CD4-positive, alpha-beta T cell treated with Interleukin-2 at 100 ng/mL for 4 hours (primary cell): Measurements from ENCODE around the gene GRIN2A.

Source experiments
- DNase-seq: peaks from one replicate; pipeline ENCODE4 v3.0.0-alpha.2; 2020; ENCODE audit warnings: low spot score

GRIN2A gene

DNA sequence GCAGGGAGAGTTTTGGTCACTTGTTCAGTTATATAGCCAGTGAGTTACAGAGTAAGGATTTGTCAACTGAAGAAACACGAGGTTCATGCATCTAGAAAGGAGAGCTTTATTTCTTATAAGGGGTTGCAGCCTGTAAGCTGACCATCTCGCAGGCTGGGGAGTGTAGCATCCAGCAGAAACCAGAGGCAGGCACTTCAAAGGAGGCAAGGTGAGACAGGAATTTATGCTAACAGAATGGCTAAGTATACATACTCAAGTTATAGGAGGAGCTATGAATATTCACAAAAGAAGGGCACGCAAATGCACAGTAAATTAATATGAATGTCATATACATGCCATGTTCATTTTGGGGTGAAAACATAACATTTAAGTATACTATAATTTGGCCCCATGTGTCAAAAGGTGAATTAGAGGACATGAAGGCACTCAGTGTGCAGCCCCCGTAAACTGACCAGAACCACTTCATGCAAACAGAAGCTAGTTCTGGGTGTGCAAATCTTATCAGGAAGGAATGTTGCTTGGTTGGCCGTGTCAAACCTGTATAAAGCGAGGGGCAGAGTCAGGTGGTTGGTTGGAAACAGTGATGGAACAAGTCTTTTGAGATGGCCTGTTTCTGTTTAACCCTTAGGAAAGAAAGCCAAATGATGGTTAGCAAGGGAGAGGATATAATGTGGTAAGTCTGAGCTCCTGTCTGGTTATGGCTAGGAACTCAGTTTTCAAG, 97.0 kb downstream of the GRIN2A start:
- DNase-seq: no peak

DNA sequence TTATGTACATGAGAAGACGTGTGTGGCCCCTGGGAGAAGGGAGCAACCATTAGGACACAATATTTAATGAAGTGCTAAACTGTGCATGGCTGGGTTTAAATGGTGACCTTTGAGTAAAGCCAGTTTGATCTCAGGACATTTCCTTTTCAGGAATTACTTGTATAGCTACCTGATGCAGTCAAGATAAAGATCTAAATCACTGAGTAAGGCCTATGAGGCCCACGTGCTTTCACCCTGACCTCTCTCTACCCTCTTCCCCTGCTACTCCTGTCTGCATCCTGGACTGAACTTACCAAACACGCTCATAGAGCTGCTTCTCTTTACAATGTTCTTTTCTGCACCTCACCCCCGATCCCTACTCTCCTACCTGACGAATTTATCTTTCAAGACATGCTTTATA, 98.9 kb downstream of the GRIN2A start:
- no peak for DNase-seq

DNA sequence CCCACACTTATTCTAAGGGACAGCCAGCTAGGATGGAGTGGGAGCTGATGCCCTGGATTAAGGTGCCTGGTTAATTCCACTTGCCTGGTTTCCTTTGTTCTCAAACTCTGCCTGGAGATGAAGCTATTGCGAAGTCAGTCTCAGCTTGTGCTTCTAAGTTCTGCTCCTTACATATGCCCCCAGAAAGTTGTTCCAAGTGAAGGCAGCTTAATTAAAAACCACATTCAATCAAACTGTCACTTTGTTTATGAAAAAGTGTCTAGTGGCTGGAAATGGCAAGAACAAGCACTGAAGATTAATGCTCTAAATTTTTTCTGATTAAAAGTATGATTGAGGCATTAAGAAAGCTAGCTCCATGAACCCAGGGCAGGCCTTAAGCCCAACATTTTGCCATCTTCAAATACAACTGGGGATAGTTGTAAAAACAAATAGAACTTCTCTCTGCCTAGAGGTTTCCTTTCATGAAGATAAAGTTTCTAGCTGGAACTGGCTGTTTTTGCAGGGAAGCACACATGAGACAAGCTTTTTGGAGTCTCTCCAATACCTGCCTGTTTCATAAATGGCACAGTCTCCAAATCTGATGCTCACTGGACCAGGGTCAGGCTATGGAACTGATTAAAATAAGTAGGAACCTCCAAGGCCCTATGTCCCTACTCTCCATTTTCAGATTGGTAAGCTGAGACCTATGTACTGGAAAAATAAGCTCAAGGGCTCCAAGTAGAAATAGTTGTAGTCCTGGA, 100.9 kb downstream of the GRIN2A start:
- DNase-seq: no peak

DNA sequence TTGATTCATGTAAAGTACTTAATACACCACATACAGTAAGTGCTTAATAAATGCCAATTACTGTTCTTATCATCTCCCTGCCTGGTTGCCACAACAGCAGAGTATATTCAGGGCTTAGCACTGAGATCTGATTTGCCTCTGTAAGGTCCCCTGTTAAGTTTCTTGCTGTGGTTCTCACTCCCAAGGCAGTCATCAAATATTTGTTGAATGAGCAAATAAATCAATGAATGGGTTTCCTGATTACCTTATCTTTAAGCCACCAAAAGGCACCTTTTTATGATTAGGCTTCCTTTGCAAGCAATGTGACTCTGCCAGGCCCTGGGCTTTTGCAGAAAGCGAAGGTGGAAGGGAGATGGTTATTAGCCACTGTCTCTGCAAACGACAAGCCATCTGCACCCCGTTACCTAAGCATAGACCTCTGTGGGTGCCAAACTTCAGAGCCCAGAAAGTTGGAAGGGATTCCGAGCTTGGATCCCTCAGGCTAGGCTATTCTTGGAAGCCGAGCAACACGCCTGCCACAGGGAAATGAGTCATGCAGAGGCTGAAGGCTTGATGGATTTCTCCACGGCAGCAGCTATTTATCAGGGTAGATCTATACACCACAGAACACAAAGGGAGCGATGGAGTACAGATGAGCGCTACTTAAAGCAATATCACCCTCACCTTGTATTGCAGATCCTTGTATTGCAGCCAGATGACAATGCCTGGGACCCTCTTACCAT, 102.0 kb downstream of the GRIN2A start:
- DNase-seq: no peak

DNA sequence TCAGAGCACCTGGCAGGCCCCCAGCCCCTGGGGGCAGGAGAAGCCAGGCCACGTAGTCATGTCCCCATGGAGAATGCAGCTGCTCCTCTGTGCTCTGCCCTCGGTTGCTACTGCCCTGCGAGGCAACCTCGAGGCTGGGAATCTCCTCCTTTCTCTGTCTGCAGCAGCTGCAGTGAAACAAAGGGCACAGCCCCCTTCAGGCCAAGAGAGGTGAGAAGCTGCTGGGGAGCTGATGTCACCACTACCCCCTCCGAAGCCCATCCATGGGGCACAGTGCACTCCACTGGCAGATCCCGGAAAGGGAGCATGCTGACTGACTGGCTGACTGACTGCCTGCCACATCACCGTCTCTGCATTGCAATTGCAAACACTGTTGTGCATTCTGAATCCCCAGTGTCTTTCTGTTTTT, 103.7 kb downstream of the GRIN2A start:
- DNase-seq: no peak

DNA sequence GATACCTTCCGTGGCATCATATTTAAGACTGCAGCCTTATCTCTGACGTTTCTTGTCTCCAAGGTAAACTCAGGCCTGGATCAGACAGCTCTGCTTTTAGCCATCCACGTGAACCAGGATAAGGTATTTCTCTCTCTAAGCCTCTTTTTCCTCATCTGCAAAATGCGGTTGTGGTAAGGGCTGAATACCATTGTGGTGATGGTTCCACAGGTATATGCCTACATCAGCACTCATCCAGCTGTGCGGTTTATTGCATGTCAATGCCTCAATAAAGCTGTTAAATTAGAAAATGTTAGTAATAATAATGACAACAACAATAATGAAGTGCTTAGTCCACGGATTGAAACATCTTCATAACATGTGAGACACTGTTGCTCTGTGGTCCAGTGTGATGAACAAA, 104.4 kb downstream of the GRIN2A start:
- no peak for DNase-seq

DNA sequence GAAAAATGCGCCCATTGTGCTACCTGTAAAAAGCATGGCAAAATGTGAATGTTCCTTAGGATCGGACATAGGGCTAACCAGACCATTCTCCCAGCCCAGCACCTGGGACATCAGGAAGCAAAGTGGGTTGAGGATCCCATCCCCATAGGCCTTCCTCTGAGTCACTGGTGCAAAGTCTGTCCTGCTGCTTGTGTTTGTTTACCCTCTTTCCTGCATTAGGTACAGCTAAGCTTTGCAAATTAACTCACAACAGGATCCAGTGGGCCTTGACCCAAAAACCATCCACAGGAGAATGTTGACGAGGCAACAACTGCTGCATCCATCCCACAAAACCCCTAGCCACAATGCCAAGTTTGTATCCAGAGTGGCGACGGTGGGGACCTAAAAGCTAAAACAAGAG, 106.2 kb downstream of the GRIN2A start:
- no peak for DNase-seq

DNA sequence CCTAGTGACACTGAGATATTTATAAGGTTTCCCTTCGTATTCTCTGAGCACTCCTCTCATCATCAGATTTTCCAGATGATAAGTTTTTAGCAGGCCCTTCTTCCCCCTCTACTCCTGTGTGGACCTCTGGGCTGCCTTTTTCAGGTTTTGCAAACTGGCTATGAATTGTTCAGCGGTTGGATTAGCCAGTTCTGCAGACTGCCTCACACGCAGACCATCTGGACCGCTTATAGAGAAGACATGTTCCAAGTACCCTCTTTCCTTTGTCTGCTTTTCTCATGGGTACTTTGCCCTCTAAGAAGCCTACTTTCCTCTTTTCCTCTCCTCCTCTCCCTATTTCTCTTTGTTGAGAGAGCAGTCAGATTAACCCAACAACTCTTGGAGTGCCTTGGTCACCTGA, 111.6 kb downstream of the GRIN2A start:
- no peak for DNase-seq

DNA sequence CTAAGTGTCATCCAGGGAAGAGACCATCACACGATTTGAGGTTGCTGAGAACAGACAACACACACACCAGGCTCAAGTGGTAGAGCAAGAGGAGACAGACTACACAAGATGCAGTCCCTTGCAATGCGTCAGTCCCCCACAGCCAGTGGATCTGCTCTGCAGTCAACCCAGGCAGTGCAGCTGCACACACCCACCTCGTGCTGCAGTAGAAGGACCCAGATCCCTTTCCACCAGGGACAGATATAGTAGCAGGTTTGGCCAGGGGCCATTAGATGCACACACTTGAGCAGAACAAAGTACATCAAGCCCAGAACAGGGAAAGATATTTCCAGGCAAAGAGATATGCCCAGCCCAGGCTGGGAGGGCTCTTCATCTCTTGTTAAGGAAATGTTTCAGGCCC, 112.9 kb downstream of the GRIN2A start:
- DNase-seq: no peak

DNA sequence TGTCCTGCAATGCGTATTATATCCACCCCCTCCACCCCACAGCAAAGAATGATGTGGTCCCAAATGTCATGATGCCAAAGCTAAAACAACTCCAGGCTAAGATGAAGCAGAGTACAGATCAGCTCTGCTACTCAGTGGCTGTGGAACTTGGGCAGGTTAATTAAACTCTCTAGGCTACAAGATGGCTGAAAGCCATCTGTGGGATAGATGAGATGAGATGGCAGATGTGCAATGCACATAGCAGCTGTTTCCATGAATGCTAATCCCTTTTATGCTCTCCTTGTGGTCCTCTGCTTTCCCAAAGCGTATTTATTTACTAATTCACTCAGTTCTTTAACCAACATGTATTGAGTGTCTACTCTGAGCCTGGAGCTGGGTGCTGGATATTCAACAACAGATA, 114.4 kb downstream of the GRIN2A start:
- DNase-seq: no peak

DNA sequence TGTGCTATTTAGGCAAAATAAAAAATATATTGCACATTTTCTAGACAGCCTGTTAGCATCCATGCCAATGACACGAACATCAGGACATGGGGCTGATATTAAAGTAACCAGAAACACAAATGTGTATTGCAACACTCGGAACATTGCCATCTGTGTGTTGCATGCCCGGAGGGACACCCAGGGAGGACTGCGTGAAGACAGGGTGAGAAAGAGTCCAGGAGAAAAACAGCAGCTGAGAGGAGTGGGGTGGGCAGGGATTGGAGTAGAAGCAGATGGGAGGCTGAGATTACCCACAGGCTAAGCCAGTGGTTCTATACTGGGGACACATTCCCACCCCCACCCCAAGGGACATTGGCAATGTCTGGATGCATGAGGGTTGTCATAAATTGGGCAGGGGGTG, 114.8 kb downstream of the GRIN2A start:
- DNase-seq: no peak

DNA sequence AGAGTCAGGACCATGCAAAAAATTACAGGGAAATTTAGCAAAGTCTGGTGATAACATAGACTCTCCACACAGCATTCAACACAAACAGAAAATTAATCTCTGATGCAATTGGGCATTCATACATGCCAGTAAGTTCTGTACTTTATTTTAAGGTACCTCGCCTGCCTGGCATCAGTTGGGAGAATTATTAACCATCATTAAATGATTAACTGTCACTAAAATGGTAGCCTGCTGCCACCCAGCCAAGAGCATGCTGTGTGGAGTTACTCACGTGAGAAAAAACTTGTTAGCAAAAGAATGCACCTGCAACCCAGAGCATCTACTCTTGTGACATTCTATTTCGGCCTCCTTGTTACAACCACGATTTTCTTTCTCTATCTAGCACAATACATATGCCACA, 117.2 kb downstream of the GRIN2A start:
- no peak for DNase-seq

DNA sequence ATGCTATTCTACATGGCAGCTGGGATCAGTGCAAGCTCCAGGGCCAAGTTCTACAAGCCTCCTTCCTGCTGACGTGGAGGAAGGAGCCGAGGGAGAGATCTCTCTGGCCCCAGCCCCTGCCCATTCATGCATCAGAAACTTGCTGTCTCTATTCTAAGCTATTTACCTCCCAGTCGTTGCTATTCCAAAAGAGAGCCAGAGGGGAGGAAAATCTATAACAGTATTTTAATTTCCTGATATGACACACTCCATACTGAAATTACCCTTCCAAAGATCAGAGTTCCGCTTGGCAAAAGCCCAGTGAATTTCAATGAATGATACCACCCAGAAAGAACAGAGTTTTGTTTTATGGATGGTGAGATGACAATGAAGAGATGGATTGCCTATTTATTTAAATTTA, 133.4 kb downstream of the GRIN2A start:
- no peak for DNase-seq

DNA sequence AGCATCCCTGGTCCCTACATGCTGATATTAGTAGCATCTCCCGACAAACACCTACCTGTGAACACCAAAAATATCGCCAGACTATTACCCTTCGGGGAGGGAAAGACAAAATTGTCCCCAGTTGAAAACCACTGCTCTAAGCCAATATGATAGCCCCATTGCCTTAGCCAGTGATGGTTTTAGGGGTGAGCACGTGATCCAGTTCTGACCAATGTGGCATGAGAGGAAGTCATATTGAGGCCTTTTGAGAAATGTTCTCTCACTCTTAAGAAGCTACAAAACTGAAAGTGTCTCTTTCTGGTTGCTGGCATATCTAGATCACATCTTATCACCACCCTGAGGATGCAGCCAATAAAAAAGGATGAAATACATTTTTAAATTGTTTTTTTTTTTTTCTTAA, 136.3 kb downstream of the GRIN2A start:
- DNase-seq: no peak

DNA sequence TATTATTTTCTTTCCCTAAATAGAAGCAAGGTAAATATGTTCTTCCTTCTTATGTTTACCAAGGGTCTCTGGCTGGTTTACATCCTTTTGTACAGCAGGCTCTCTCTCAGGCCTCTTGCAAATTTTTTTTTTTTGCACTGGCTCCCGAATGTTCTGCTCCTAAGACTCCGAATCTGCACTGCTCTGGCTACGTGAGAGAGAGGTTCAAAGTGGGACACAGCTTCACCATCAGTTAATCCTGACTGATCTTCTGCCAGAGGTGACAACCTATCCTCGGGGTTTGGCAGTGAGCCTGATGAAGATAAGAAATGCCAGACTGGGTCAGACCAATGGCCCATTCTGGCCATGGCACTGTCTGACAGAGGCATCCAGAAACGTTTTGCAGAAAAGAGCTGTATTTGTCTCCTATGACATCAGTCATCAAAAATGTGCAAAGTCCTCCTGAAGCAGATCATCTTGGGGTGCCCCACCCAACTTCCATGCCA, 136.9 kb downstream of the GRIN2A start:
- no peak for DNase-seq

DNA sequence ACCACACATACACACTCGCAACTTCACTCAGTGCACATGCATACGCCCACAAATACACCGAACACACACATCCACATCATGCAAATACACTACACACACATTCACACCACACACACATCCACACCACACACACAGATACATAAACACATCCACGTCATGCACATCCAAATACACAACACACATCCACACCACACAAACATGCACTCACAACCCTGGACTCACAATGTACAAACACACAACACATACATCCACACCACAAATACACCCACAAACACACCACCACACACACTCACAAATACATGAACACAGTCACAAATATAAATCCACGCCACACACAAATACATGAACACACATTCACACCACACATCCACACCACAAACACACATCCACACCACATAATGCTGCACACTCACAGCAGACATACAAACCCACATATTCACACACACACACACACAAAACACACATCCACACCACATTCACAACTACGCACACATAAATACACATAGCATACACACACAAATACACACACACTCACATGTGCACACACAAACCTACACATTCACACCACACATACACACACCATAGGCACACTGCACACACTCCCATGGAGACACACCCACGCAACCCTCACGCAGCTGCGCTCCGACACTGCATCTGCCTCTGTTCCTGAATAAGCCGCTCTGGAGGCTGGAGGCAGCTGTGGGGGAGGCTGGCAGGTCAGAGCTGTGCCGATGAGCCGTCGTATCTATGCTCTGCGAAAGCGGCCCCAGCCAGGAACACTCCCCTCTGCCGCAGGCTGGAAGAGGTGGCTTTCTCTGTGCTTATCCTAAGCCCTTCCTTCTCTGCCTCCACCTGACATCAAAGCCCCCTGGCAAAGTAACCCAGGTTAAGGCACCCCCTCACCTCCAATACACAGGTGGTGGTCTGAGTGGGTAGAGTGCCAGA, 141.8 kb downstream of the GRIN2A start:
- no peak for DNase-seq

DNA sequence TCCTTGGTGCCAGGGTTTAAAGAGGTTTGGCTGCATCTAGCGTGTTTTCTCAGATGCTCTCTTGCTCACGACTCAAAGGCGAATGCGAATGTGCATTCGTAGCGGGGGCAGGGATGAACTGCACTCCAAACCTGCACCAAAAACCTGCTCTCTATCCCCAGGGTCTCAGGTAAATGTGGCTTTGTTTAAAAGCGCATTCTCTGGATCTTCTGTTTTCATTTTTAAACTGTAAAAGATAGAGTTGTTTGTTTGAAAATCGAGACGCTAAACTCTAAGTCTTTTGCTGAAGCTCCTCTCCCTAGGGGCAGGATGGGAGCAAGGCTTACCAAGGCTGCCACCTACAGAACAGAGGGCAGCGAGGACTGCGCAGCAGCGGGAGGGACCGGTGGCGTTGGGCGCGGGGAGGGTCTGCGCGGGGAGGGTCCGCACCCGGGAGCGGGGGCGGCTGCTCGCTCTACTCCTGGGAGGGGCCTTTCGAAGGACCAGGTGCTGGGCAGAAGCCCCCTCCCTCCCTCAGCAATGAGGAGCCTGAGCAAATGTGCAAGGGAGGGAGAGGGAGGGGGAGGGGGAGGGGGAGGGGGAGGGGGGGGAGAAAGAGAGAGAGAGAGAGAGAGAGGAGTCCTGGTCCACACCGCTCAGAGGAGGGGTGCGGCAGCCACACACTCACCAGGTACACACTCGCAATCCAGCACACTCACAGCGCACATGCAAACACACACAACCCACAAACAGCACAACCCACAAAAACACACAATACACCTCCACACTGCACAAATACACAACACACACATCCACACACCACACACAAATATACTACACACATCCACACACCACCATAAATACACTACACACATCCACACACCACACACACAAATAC, 142.8 kb downstream of the GRIN2A start:
- no peak for DNase-seq

DNA sequence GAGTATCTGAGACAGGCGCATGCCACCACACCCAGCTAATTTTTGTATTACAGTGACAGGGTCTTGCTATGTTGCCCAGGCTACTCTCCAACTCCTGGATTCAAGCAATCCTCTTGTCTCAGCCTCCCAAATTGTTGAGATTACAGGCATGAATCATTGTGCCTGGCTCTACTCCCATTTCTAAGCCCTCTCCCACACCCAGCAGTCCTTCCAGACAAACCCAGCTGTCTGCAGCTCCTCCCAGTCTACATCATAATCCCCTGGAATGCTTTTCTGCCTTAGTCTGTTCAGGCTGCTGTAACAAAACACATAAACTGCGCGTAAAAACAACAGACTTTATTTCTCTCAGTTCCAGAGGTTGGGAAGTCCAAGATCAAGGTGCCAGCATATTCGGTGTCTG, 144.5 kb downstream of the GRIN2A start:
- no peak for DNase-seq

DNA sequence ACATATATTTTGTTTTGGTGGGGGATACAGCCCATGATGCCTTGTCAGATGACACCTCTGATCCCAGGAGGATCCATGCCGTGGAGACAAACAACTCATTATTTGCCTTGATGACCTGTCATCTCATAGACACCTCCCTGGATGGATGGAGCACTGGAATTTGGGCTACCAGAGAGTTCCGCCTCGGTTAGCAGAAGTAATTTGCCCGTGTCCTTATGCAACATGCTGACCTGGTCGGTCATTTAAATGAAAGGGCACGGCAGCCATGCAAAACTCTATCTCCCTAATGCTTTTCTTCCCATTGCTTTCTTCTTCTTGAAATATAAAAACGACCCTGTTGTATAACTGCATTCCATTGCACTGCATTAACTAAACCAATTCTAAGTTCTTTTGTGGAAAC, 145.3 kb downstream of the GRIN2A start:
- no peak for DNase-seq

DNA sequence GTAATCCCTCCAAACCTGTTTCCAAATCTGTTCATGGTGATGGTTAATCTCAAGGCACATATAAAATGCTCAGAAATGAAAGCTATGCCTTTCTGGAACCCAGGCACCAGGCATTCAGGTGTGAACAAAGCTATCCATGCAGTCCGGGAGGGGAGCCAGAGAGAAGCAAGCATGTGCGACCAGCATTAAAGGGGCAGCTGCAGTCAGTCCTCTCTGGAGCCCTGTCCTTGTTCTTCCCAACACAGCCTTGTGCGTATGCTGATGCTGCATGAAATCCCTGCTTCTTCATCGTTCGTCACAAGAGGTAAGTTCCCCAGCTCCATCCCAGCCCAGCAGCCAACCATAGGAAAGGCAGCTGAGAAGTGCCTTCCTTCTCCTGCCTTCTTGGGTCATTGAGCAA, 148.7 kb downstream of the GRIN2A start:
- DNase-seq: no peak

DNA sequence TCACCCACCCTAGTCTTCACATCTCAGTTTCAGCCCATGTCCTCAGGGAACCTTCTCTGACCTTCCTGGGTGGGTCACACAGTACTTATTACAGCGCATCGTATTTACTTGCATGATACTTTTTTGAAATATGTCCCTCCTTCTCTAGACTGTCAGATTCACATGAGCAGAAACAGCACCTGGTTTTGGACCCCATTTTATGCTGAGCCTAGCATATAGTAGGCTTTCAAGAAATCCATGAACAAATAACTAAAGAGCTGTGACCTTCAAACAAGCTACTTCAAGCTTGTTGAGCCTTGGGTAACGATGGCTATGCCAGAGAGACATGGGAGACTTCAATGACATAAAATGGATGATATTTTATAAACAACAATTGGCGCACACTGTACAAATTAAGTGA, 150.3 kb downstream of the GRIN2A start:
- no peak for DNase-seq
